Measurements from ENCODE around the gene GALNTL6. TPM values are rescaled to one million over a fixed set of nuclear protein-coding genes. Genes with fewer than 3 reads are reported as not detected.
"Not testable (repeated sequence)": the region's sequence is repeated elsewhere in the genome, so short reads cannot be mapped to it uniquely, and the experiment has no call there.

GALNTL6 gene
- total RNA-seq, 4 donors from 2014 or later: 0.26 to 4.0 (median 1.5) TPM; not detected in 1

- WGBS: 84% methylated on average over 4 of the region's 4 CpGs
- no peaks in the 10 kb centered on the region for H3K27me3 ChIP-seq
- no peaks in the 10 kb centered on the region for H3K4me1 ChIP-seq
- H3K4me3 ChIP-seq: no peak overlapping the region
- H3K27ac ChIP-seq: no peak overlapping the region
- TF ChIP-seq CTCF (IDR thresholded peaks at IDR 0.05): no peak
- no peak for TF ChIP-seq POLR2A (IDR thresholded peaks at IDR 0.05)
- no peak for TF ChIP-seq EP300 (IDR thresholded peaks at IDR 0.05)
- no peak for TF ChIP-seq POLR2AphosphoS5 (IDR thresholded peaks at IDR 0.05)
- no peaks in the 10 kb centered on the region for H3K9me3 ChIP-seq
- no peak for DNase-seq (ENCODE audit: low spot score in 2 of 2)
- no peaks in the 10 kb centered on the region for H3K36me3 ChIP-seq
These were observed 1144.0 kb downstream of the GALNTL6 start for GRCh38 chr4:172957216-172957615.

- no peak for DNase-seq (ENCODE audit: low spot score in 2 of 2)
- WGBS: 43% methylated on average over 10 of the region's 10 CpGs
- no peak for TF ChIP-seq CTCF (IDR thresholded peaks at IDR 0.05)
- no peak for TF ChIP-seq POLR2AphosphoS5 (IDR thresholded peaks at IDR 0.05)
- TF ChIP-seq POLR2A (IDR thresholded peaks at IDR 0.05): no peak
- TF ChIP-seq EP300 (IDR thresholded peaks at IDR 0.05): no peak
These were observed 1149.6 kb downstream of the GALNTL6 start for GRCh38 chr4:172962564-172963353.

GRCh38 chr4:172963498-172964294 is 1150.5 kb downstream of the GALNTL6 start:
- no peak for DNase-seq (ENCODE audit: low spot score in 2 of 2)
- no peaks in the 10 kb centered on the region for H3K9me3 ChIP-seq
- H3K4me1 ChIP-seq: no peaks in the 10 kb centered on the region
- no peaks in the 10 kb centered on the region for H3K36me3 ChIP-seq
- H3K27ac ChIP-seq: no peak overlapping the region
- 90% methylated on average over 5 of the region's 5 CpGs for WGBS
- TF ChIP-seq EP300 (IDR thresholded peaks at IDR 0.05) (no peak), POLR2A (IDR thresholded peaks at IDR 0.05) (no peak), CTCF (IDR thresholded peaks at IDR 0.05) (no peak), POLR2AphosphoS5 (IDR thresholded peaks at IDR 0.05) (no peak)
- peaks cover 18% of the 10 kb centered on the region for H3K27me3 ChIP-seq
- no peak overlapping the region for H3K4me3 ChIP-seq

More at GRCh38 chr4:172962564-172963353, 1149.6 kb downstream of the GALNTL6 start:
- Histone ChIP-seq H3K4me1 (no peaks in the 10 kb centered on the region), H3K9me3 (no peaks in the 10 kb centered on the region), H3K4me3 (no peak overlapping the region), H3K27ac (no peak overlapping the region), H3K36me3 (no peaks in the 10 kb centered on the region), H3K27me3 (peaks cover 18% of the 10 kb centered on the region)

GRCh38 chr4:172970189-172970588 is 1157.0 kb downstream of the GALNTL6 start:
- H3K36me3 ChIP-seq; H3K9me3 ChIP-seq; H3K27ac ChIP-seq; DNase-seq (ENCODE audit: low spot score in 2 of 2); H3K4me1 ChIP-seq; H3K4me3 ChIP-seq: not testable (repeated sequence)
- peaks cover 11% of the 10 kb centered on the region for H3K27me3 ChIP-seq
- 90% methylated on average over 4 of the region's 4 CpGs for WGBS

- no peaks in the 10 kb centered on the region for H3K36me3 ChIP-seq
- peaks cover 5% of the 10 kb centered on the region for H3K9me3 ChIP-seq
- no peak for DNase-seq (ENCODE audit: low spot score in 2 of 2)
- no peak overlapping the region for H3K27ac ChIP-seq
- 75% methylated on average over 4 of the region's 7 CpGs for WGBS
- no peaks in the 10 kb centered on the region for H3K4me1 ChIP-seq
- H3K4me3 ChIP-seq: no peak overlapping the region
- TF ChIP-seq POLR2A (IDR thresholded peaks at IDR 0.05): no peak
- no peak for TF ChIP-seq CTCF (IDR thresholded peaks at IDR 0.05)
- TF ChIP-seq POLR2AphosphoS5 (IDR thresholded peaks at IDR 0.05): no peak
- peaks cover 2% of the 10 kb centered on the region for H3K27me3 ChIP-seq
These were observed 1161.4 kb downstream of the GALNTL6 start for GRCh38 chr4:172974586-172974985.

Measured in suprapubic skin (tissue), 4 donors.